Measurements from ENCODE around the gene CCR7. TPM values are rescaled to one million over a fixed set of nuclear protein-coding genes. Genes with fewer than 3 reads are reported as not detected.

CCR7 gene
- polyA plus RNA-seq, 2 of the 4 experiments (the other 2 are of a cell fraction) = 0.84 to 1.4 TPM

- 94% methylated on average over 10 of the region's 10 CpGs for WGBS (ENCODE audit: missing lambda C conversion rate)
- H3K4me1 ChIP-seq = peaks cover 40% of the 10 kb centered on the region
- TF ChIP-seq BHLHE40 (IDR thresholded peaks at IDR 0.05; ENCODE audit: low read depth, low read length) = no peak
- TF ChIP-seq, protein P1, sequence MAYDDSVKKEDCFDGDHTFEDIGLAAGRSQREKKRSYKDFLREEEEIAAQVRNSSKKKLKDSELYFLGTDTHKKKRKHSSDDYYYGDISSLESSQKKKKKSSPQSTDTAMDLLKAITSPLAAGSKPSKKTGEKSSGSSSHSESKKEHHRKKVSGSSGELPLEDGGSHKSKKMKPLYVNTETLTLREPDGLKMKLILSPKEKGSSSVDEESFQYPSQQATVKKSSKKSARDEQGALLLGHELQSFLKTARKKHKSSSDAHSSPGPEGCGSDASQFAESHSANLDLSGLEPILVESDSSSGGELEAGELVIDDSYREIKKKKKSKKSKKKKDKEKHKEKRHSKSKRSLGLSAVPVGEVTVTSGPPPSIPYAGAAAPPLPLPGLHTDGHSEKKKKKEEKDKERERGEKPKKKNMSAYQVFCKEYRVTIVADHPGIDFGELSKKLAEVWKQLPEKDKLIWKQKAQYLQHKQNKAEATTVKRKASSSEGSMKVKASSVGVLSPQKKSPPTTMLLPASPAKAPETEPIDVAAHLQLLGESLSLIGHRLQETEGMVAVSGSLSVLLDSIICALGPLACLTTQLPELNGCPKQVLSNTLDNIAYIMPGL (CRISPR knock-in tag; IDR thresholded peaks at IDR 0.05; ENCODE audit: borderline replicate concordance) = no peak
- TF ChIP-seq NFE2L2 (conservative IDR thresholded peaks at IDR 0.05; ENCODE audit: low read length) = no peak
- TF ChIP-seq PBX3 (IDR thresholded peaks at IDR 0.05) = no peak
- TF ChIP-seq, protein P2, sequence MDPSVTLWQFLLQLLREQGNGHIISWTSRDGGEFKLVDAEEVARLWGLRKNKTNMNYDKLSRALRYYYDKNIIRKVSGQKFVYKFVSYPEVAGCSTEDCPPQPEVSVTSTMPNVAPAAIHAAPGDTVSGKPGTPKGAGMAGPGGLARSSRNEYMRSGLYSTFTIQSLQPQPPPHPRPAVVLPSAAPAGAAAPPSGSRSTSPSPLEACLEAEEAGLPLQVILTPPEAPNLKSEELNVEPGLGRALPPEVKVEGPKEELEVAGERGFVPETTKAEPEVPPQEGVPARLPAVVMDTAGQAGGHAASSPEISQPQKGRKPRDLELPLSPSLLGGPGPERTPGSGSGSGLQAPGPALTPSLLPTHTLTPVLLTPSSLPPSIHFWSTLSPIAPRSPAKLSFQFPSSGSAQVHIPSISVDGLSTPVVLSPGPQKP (IDR thresholded peaks at IDR 0.05; ENCODE audit: low read depth, low read length) = no peak
- TF ChIP-seq KDM1A (IDR thresholded peaks at IDR 0.05; ENCODE audit: low read depth) = no peak
- no peak for TF ChIP-seq CTCF (IDR thresholded peaks at IDR 0.05)
- TF ChIP-seq, protein P3, sequence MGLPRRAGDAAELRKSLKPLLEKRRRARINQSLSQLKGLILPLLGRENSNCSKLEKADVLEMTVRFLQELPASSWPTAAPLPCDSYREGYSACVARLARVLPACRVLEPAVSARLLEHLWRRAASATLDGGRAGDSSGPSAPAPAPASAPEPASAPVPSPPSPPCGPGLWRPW (IDR thresholded peaks at IDR 0.05) = no peak
- no peak for TF ChIP-seq RNF2 (IDR thresholded peaks at IDR 0.05; ENCODE audit: borderline replicate concordance, low read depth)
- TF ChIP-seq CBX2 (IDR thresholded peaks at IDR 0.05; ENCODE audit: borderline replicate concordance, low read depth) = no peak
- no peak for TF ChIP-seq MYC (IDR thresholded peaks at IDR 0.05; ENCODE audit: borderline replicate concordance, low read length)
- no peak for TF ChIP-seq RAD21 (conservative IDR thresholded peaks at IDR 0.05 in 1 of 2, IDR thresholded peaks at IDR 0.05 in 1 of 2)
- no peak for TF ChIP-seq CHD2 (IDR thresholded peaks at IDR 0.05; ENCODE audit: low read length, partially characterized antibody)
- TF ChIP-seq, protein P4, sequence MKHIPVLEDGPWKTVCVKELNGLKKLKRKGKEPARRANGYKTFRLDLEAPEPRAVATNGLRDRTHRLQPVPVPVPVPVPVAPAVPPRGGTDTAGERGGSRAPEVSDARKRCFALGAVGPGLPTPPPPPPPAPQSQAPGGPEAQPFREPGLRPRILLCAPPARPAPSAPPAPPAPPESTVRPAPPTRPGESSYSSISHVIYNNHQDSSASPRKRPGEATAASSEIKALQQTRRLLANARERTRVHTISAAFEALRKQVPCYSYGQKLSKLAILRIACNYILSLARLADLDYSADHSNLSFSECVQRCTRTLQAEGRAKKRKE (CRISPR knock-in tag; IDR thresholded peaks at IDR 0.05; ENCODE audit: low read depth) = no peak
- no peak for TF ChIP-seq ZC3H11A (IDR thresholded peaks at IDR 0.05)
- TF ChIP-seq MAFK (IDR thresholded peaks at IDR 0.05; ENCODE audit: partially characterized antibody) = no peak
- TF ChIP-seq SMC3 (IDR thresholded peaks at IDR 0.05) = no peak
- TF ChIP-seq, protein P5, sequence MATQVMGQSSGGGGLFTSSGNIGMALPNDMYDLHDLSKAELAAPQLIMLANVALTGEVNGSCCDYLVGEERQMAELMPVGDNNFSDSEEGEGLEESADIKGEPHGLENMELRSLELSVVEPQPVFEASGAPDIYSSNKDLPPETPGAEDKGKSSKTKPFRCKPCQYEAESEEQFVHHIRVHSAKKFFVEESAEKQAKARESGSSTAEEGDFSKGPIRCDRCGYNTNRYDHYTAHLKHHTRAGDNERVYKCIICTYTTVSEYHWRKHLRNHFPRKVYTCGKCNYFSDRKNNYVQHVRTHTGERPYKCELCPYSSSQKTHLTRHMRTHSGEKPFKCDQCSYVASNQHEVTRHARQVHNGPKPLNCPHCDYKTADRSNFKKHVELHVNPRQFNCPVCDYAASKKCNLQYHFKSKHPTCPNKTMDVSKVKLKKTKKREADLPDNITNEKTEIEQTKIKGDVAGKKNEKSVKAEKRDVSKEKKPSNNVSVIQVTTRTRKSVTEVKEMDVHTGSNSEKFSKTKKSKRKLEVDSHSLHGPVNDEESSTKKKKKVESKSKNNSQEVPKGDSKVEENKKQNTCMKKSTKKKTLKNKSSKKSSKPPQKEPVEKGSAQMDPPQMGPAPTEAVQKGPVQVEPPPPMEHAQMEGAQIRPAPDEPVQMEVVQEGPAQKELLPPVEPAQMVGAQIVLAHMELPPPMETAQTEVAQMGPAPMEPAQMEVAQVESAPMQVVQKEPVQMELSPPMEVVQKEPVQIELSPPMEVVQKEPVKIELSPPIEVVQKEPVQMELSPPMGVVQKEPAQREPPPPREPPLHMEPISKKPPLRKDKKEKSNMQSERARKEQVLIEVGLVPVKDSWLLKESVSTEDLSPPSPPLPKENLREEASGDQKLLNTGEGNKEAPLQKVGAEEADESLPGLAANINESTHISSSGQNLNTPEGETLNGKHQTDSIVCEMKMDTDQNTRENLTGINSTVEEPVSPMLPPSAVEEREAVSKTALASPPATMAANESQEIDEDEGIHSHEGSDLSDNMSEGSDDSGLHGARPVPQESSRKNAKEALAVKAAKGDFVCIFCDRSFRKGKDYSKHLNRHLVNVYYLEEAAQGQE (IDR thresholded peaks at IDR 0.05) = no peak
- FAIRE-seq (no peak), ATAC-seq (no peak), DNase-seq (ENCODE audit: low read depth in 1 of 2, low spot score in 1 of 2) (no peak)
- POLR2A ChIA-PET = interaction anchor here (1.2 kb wide), 1 partner anchor 22 kb away, joined by 6 read pairs; no protein-coding TSS in a partner anchor
- peaks cover 37% of the 10 kb centered on the region for H3K9me3 ChIP-seq
- H3K27ac ChIP-seq = peak overlapping the region; percentile 95 to 99
- CTCF ChIA-PET = interaction anchor here (0.7 to 36.6 kb wide), 7 partner anchors 14 to 227 kb away, joined by 3 to 1144 read pairs (median 5); partner anchors contain the start of genes CCR7 and IGFBP4
- H3K4me2 ChIP-seq = no peak overlapping the region
- H3K4me3 ChIP-seq = no peak overlapping the region
Observed at GRCh38 chr17:40528692-40529417, 36.4 kb downstream of the CCR7 start.
